GM21526 (cell line): ENCODE measurements around the gene BRD2.
A peak's percentile ranks its signal among the peaks of the same experiment; 100 is the strongest.

Source experiments
- ATAC-seq: cut with Tn5 transposase; IDR thresholded peaks from one replicate; pipeline ENCODE4 v1.9.1; 2021; ENCODE audit warnings: moderate library complexity; ENCODE audit not compliant: unreplicated experiment, low FRiP score

BRD2 gene

GRCh38 chr6:32984622-32985389 is 16.4 kb downstream of the BRD2 start:
- no peak for ATAC-seq

DNA sequence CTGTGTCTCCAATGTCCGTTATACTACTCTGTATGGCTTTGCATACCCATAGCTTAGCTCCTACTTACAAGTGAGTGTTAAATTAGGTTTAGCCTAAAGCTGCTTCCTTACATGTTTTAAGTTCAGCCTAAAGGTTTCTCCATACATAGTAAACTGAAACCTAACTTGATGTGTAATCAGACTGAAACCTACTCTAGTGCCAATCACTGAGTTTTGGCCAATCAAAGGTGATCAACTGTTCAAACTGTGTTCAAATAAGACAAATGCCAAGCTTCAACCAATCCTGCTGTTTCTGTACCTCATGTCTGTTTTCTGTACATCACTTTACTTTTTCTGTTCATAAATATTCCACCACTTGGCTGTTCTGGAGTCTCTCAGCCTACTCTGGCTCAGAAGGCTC is 21.0 kb downstream of the BRD2 start:
- no peak for ATAC-seq

GRCh38 chr6:32991972-32992371 is 23.6 kb downstream of the BRD2 start:
- ATAC-seq, result no peak

- no peak for ATAC-seq
Measured at GRCh38 chr6:32993363-32993973, 25.1 kb downstream of the BRD2 start.

GRCh38 chr6:32995448-32995847 is 27.1 kb downstream of the BRD2 start:
- no peak for ATAC-seq

DNA sequence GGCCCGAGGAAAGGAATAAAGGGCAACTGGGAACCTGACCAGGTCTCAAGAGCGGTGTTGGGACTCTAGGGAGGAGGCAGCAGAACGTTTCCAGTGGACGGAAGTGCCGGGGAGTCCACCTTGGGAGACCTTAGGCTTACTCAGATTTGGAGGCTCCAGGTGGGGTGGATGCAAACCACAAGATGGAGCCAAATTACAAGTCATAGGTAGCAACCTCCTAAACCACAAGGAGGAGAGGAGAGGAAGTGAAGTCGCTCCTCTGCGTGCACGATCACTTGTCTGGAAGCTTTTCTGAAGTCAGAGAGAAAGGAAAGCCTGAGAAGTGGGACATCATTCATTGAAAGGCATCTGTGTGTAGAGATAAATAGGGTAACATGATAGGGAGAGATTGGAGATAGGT is 31.7 kb downstream of the BRD2 start:
- no peak for ATAC-seq

DNA sequence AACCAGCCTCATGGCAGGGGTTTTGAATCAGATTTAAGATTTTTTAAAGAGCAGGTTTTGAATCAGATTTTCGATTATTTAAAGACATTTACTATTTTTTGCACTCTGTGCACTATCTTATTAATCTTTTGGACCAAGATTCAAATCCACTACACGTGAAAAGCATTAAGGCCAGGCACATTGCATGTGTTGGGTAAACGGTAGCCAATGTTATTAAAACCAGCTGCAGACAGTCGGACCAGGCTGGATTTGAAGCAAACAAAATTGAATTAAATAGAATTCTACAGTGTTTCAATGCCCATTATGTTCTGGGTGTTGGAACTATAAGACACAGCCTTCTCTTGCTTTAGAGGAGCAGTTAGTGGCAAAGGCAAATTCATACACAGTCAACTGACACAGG is 33.3 kb downstream of the BRD2 start:
- no peak for ATAC-seq

DNA sequence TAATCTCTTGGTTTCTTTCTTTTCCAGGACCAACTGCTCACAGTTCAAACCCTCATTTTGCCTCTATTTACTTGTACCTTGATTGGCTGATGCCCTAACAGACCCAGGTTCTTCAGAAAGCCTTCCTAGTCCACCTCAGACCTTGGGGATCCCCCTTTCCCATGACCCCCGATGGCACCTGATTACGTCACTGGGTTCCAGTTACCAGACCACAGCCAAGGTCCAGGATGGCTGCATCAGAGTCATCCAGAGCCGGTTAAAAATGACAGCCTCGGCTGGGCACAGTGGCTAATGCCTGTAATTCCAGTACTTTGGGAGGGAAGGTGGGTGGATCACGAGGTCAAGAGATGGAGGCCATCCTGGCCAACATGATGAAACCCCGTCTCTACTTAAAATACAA is 36.5 kb downstream of the BRD2 start:
- ATAC-seq, result no peak

- no peak for ATAC-seq
Measured at GRCh38 chr6:33007831-33008400, 39.5 kb downstream of the BRD2 start.

DNA sequence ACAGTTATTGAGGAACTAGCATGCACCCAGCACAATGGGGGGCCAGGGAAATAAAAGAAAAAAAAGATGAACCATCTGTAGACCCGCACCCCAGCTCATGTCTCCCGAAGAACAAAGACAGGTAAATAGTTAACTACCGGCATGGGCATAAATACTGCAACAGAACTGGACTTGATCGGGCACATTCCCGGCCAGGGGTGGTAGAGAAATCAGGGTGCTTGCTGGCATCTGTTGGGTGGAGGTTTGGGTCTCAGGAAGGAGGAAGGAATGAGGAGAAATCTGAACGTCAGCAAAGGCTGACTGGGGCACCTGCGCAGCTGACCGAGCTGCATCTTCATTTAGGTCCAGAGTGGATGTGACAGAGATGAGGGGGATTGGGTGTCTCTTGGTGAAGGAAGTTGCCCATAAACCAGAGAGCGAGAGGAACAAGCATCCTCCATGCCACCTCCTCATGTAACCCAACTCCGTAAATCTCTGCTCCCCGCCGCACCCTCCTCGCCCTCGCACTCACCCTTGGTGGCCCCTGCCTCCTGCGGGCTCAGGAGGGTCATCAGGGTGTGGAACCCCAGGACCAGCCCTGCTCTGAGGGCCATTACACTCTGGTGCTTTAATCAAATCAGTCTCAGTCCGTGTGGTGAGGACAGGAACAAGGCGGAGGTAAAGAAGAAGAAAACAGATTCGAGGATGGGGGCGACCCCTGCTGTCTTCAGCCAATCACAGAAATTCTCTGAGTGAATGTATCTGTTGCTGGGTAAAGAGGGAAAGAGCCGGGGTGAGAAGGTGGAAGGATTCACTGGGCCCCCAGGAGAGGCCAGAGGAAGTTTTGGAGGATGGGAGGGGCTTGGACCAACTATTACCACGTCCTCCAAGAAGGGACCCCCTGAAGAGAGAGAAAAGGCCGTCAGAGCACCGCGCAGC is 40.8 kb downstream of the BRD2 start, which contains the start of gene HLA-DOA:
HLA-DOA (minus strand) TSS at position 648 of the 918 bp plus-strand sequence.
- peak; percentile 67 for ATAC-seq

GRCh38 chr6:33010356-33010755 is 42.0 kb downstream of the BRD2 start:
- ATAC-seq, result no peak

DNA sequence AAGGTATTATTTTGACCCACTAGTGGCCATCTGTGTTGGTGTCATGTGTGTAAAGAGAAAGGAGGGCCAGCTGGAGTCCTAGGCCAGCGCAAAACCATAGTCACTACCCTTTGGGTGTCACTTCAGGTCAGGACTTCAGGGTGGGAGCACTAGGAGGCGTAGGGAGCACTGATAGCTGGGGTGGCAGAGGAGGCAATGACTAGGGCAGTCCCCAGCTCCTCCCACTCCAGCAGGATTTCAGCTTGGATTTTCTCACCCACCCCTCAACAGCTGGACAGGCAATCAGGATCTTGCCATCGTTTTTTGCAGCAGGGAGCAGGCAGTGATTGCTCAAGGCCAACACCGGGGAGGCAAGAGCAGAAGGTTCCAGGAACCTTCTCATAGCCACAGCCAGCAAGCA is 45.2 kb downstream of the BRD2 start:
- ATAC-seq, result no peak

DNA sequence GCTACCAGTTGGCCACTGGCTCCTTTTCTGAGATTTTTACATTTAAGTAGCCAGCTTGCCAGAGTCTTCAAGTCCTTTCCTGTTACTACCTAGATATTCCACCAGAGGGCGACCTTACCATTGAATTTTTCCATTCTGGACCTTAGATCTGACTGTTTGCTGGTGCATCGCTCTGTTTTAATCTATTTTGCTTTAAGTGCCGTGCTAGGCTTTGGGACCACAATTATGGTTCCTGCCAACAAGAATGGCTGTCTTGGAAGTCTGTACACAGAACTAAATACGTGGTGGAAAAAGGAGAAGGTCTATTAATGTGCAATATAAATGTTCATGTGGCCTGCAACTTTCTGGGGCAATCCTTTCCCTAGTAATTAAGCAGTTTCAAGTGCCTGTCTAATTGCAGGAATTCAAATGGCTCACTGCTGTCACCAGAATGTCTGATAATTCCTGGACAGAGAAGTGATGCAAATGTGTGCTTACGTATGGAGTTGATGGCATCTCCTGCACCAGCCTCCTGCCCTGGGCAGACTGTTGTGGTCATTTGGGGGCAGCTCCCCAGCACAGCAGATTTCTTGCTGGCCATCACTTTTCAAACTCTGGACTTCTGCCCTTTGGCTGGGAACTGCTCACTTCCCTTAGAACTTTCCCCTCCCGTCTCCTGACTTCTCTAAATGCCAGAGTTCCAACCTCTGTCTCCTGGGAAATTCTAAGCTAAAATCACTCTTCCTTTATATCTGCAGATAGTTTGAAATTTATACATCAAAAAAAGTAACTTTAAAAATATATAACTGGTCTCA is 46.6 kb downstream of the BRD2 start:
- no peak for ATAC-seq

GRCh38 chr6:33015798-33016197 is 47.4 kb downstream of the BRD2 start:
- ATAC-seq, result no peak

GRCh38 chr6:33017018-33017417 is 48.6 kb downstream of the BRD2 start:
- no peak for ATAC-seq

- ATAC-seq, result no peak
Measured at GRCh38 chr6:33017694-33018353, 49.4 kb downstream of the BRD2 start.

GRCh38 chr6:33018418-33018817 is 50.0 kb downstream of the BRD2 start:
- no peak for ATAC-seq

DNA sequence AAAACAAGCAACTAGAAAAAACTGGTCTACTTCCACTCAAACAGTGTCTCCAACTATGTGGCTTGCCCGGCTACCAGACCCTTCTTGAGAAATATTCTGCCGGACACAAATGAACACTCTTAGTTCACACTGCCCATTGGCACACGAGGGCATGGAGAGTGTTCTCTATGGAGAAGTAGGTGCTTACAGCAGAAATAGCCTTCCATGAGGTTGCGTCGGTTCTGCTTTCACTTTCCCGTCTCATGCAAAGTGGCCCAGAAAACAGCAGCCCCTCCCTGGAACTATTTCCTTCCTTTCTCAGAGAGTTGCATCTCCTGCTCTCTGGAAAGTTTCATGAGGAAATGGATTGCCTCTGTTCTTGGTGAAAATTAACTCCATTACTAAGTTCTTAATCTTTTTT is 50.5 kb downstream of the BRD2 start:
- no peak for ATAC-seq

- ATAC-seq, result no peak
Measured at GRCh38 chr6:33019372-33019771, 51.0 kb downstream of the BRD2 start.

- ATAC-seq, result no peak
Measured at GRCh38 chr6:33021917-33022316, 53.5 kb downstream of the BRD2 start.
